ENCODE measurements around the gene SSU72. TPM values are rescaled to one million over a fixed set of nuclear protein-coding genes. Genes with fewer than 3 reads are reported as not detected.

Gene SSU72
- polyA plus RNA-seq, 1 experiment: 101 TPM

- POLR2A ChIA-PET: no interaction called here
- DNase-seq (ENCODE audit: low read depth): no peak
Measured at GRCh38 chr1:1563688-1564087, 11.0 kb downstream of the SSU72 start.

DNA sequence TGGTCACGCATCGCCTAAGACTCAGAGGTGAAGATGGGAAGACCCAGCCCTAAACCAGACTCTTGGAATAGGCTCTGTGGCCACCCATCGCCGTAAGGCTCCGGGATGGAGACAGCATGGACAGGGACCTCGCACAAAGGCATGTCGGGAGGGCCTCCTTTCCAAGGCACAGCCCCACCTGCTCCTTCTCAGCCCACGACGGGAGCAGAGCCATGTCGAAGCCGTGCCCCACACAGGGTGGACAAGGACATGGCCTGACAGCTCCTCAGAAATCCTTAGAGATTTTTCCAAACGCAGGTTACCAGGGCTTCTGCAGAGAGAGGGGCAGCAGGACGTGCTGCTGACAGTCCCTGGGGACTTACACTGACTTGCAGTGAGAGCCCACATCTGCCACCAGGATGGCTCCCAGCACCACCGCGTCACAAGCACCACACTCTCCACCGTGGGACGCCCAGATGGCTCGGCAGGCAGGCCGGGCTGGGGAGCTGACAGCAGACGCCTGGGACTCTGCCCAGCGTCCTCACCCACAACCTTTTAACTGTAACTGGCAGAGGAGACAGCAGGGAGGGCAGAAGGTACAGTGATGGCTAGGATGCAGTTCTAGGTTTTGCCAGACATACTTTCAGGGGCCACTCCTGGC, 12.0 kb downstream of the SSU72 start:
- Histone ChIP-seq H3K27me3 (ENCODE audit: control insufficient read depth, insufficient read depth, low read length) (no peaks in the 10 kb centered on the region), H3K36me3 (ENCODE audit: control insufficient read depth, insufficient read depth, low read length) (peaks cover 21% of the 10 kb centered on the region), H3K4me3 (ENCODE audit: low read depth, low read length) (no peak overlapping the region)
- ChIA-PET POLR2A (no interaction called here), CTCF (interaction anchor here (1.0 kb wide), 1 partner anchor 9 kb away, joined by 3 read pairs; no protein-coding TSS in a partner anchor)
- TF ChIP-seq, protein P1, sequence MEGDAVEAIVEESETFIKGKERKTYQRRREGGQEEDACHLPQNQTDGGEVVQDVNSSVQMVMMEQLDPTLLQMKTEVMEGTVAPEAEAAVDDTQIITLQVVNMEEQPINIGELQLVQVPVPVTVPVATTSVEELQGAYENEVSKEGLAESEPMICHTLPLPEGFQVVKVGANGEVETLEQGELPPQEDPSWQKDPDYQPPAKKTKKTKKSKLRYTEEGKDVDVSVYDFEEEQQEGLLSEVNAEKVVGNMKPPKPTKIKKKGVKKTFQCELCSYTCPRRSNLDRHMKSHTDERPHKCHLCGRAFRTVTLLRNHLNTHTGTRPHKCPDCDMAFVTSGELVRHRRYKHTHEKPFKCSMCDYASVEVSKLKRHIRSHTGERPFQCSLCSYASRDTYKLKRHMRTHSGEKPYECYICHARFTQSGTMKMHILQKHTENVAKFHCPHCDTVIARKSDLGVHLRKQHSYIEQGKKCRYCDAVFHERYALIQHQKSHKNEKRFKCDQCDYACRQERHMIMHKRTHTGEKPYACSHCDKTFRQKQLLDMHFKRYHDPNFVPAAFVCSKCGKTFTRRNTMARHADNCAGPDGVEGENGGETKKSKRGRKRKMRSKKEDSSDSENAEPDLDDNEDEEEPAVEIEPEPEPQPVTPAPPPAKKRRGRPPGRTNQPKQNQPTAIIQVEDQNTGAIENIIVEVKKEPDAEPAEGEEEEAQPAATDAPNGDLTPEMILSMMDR (IDR thresholded peaks at IDR 0.05; ENCODE audit: insufficient read depth, low read depth, low read length): no peak
- DNase-seq (ENCODE audit: low read depth): no peak

More at GRCh38 chr1:1563688-1564087, 11.0 kb downstream of the SSU72 start:
- Histone ChIP-seq H3K4me3 (ENCODE audit: low read depth, low read length) (no peak overlapping the region), H3K36me3 (ENCODE audit: control insufficient read depth, insufficient read depth, low read length) (peaks cover 21% of the 10 kb centered on the region), H3K27me3 (ENCODE audit: control insufficient read depth, insufficient read depth, low read length) (no peaks in the 10 kb centered on the region)
- CTCF ChIA-PET: interaction anchor here (1.0 kb wide), 1 partner anchor 8 kb away, joined by 3 read pairs; no protein-coding TSS in a partner anchor
- TF ChIP-seq, protein P1 (IDR thresholded peaks at IDR 0.05; ENCODE audit: insufficient read depth, low read depth, low read length): no peak

DNA sequence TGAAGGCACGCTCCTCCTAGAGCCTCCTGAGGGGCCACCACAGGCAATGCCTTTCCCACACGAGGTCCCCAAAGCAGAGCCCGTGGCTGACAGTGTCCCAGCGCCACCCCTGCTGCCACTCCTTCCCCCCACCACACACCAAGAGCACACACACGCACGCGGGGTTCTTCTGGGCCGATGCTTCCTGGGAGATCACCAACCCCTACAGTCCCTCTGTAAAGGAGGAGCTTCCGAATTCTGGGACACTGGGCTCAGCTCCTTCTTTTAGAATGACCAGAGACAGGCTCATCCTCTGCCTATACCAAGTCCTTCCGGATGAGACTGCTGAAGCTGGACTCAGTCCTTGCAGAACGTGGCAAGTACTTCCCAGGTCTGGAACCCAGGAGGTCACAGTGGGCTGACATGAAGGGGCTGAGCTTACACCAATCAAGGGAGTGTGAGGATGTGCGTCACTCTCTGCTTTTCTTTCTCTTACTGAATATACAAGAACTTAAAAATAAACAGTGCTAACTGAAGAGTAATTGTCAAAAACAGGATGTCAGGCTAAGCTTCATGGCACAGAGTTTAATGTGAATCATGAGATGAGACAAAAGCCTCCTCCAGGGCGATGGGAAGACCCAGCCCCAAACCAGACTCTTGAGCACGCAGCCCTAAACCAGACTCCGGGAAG, 12.7 kb downstream of the SSU72 start:
- ChIA-PET POLR2A (no interaction called here), CTCF (no interaction called here)
- no peak for DNase-seq (ENCODE audit: low read depth)
- no peaks in the 10 kb centered on the region for H3K27me3 ChIP-seq (ENCODE audit: control insufficient read depth, insufficient read depth, low read length)
- TF ChIP-seq, protein P1 (IDR thresholded peaks at IDR 0.05; ENCODE audit: insufficient read depth, low read depth, low read length): no peak
- no peak overlapping the region for H3K4me3 ChIP-seq (ENCODE audit: low read depth, low read length)
- H3K36me3 ChIP-seq (ENCODE audit: control insufficient read depth, insufficient read depth, low read length): peaks cover 21% of the 10 kb centered on the region

- Histone ChIP-seq H3K27me3 (ENCODE audit: control insufficient read depth, insufficient read depth, low read length) (no peaks in the 10 kb centered on the region), H3K4me3 (ENCODE audit: low read depth, low read length) (no peak overlapping the region), H3K36me3 (ENCODE audit: control insufficient read depth, insufficient read depth, low read length) (peaks cover 17% of the 10 kb centered on the region)
- TF ChIP-seq, protein P1 (IDR thresholded peaks at IDR 0.05; ENCODE audit: insufficient read depth, low read depth, low read length): no peak
- ChIA-PET POLR2A (no interaction called here), CTCF (no interaction called here)
- no peak for DNase-seq (ENCODE audit: low read depth)
Measured at GRCh38 chr1:1560178-1560577, 14.5 kb downstream of the SSU72 start.

GRCh38 chr1:1559066-1559465, 15.6 kb downstream of the SSU72 start:
- ChIA-PET POLR2A (no interaction called here), CTCF (interaction anchor here (1.5 kb wide), 1 partner anchor 8 kb away, joined by 3 read pairs; no protein-coding TSS in a partner anchor)
- no peaks in the 10 kb centered on the region for H3K27me3 ChIP-seq (ENCODE audit: control insufficient read depth, insufficient read depth, low read length)
- TF ChIP-seq, protein P1 (IDR thresholded peaks at IDR 0.05; ENCODE audit: insufficient read depth, low read depth, low read length): no peak
- H3K36me3 ChIP-seq (ENCODE audit: control insufficient read depth, insufficient read depth, low read length): peaks cover 12% of the 10 kb centered on the region
- no peak overlapping the region for H3K4me3 ChIP-seq (ENCODE audit: low read depth, low read length)
- no peak for DNase-seq (ENCODE audit: low read depth)
